HepG2 (cell line): ENCODE measurements around the gene IKZF3. TPM values are rescaled to one million over a fixed set of nuclear protein-coding genes. Genes with fewer than 3 reads are reported as not detected.

Experiments used
- HDAC2 ChIP-seq: sonication (generic); formaldehyde crosslinking; IDR thresholded peaks from 2 replicates; pipeline ENCODE4 v1.4.0; 2020; ENCODE audit warnings: missing genetic modification reagents
- ISX ChIP-seq: sonication (generic); formaldehyde crosslinking; conservative IDR thresholded peaks from 2 replicates; pipeline ENCODE4 v1.5.0; 2020; ENCODE audit warnings: missing genetic modification reagents
- RFXANK ChIP-seq: IDR thresholded peaks from 2 replicates; pipeline ENCODE4 v1.6.1; 2016
- STAG1 ChIP-seq: sonication (generic); formaldehyde crosslinking; IDR thresholded peaks from 2 replicates; pipeline ENCODE4 v1.4.0; 2020; ENCODE audit warnings: missing genetic modification reagents
- STAT5B ChIP-seq: sonication (generic); formaldehyde crosslinking; IDR thresholded peaks from 2 replicates; pipeline ENCODE4 v1.4.0; 2020; ENCODE audit warnings: missing genetic modification reagents
- WIZ ChIP-seq: sonication (generic); formaldehyde crosslinking; IDR thresholded peaks from 2 replicates; pipeline ENCODE4 v1.5.1; 2020; ENCODE audit warnings: mild to moderate bottlenecking, missing genetic modification reagents
- ZMYM4 ChIP-seq: sonication (generic); formaldehyde crosslinking; IDR thresholded peaks from 2 replicates; pipeline ENCODE4 v1.8.1; 2023; ENCODE audit warnings: mild to moderate bottlenecking, missing genetic modification reagents
- ZNF350 ChIP-seq: sonication (generic); formaldehyde crosslinking; IDR thresholded peaks from 2 replicates; pipeline ENCODE4 v1.4.0; 2020; ENCODE audit warnings: mild to moderate bottlenecking, low read depth, missing genetic modification reagents, borderline replicate concordance
- ZNF609 ChIP-seq: sonication (generic); formaldehyde crosslinking; IDR thresholded peaks from 2 replicates; pipeline ENCODE4 v1.4.0; 2020; ENCODE audit warnings: mild to moderate bottlenecking, missing genetic modification reagents, borderline replicate concordance
- ZSCAN31 ChIP-seq: sonication (generic); formaldehyde crosslinking; IDR thresholded peaks from 2 replicates; pipeline ENCODE4 v1.5.0; 2020; ENCODE audit warnings: low read depth, mild to moderate bottlenecking, missing genetic modification reagents
- polyA plus RNA-seq, 8 experiments: library from polyadenylated mRNA; depleted of rRNA in 3 of 8; stranded (reverse) in 7 of 8; unstranded in 1 of 8; fragments of >200 nt; fragmentation: Illumina TruSeq in 4 of 8; extraction: Trizol in 4 of 8; gene quantifications; 2 replicates each; pipeline versions ENCODE4 v1.2.1 to v1.2.3, GENCODE V29; 2011 to 2016; ENCODE audit warnings: low read depth in 4 of 8, missing spikeins in 1 of 8, mixed read lengths in 1 of 8; ENCODE audit not compliant: insufficient read depth in 1 of 8
- total RNA-seq, 5 experiments: library from RNA; depleted of rRNA; stranded (reverse); fragments of >200 nt; fragmentation: Illumina TruSeq; extraction: Trizol; gene quantifications; 2 replicates each; pipeline ENCODE4 v1.2.3, GENCODE V29; 2016; ENCODE audit warnings: low read depth in 1 of 5
- TF ChIP-seq, protein P1 (sequence below): sonication (generic); formaldehyde crosslinking; conservative IDR thresholded peaks from 2 replicates; pipeline ENCODE4 v1.8.0; 2022; ENCODE audit warnings: missing genetic modification reagents
- TF ChIP-seq, protein P2 (sequence below): sonication (generic); formaldehyde crosslinking; IDR thresholded peaks from 2 replicates; pipeline ENCODE4 v1.9.0; 2021; ENCODE audit warnings: missing genetic modification reagents, borderline replicate concordance
- TF ChIP-seq, protein P3 (sequence below): sonication (generic); formaldehyde crosslinking; IDR thresholded peaks from 2 replicates; pipeline ENCODE4 v1.5.0; 2020; ENCODE audit warnings: mild to moderate bottlenecking, missing genetic modification reagents, borderline replicate concordance
- TF ChIP-seq, protein P4 (sequence below): fragments of 450-650 bp; IDR thresholded peaks from 2 replicates; pipeline ENCODE4 v1.6.1; 2017; ENCODE audit warnings: mild to moderate bottlenecking

Gene IKZF3
- total and polyA plus RNA-seq, 2 of the 13 experiments (the other 11 are each of a cell fraction or from before 2014, with no cell fraction given), result not detected

- TF ChIP-seq, protein P1, sequence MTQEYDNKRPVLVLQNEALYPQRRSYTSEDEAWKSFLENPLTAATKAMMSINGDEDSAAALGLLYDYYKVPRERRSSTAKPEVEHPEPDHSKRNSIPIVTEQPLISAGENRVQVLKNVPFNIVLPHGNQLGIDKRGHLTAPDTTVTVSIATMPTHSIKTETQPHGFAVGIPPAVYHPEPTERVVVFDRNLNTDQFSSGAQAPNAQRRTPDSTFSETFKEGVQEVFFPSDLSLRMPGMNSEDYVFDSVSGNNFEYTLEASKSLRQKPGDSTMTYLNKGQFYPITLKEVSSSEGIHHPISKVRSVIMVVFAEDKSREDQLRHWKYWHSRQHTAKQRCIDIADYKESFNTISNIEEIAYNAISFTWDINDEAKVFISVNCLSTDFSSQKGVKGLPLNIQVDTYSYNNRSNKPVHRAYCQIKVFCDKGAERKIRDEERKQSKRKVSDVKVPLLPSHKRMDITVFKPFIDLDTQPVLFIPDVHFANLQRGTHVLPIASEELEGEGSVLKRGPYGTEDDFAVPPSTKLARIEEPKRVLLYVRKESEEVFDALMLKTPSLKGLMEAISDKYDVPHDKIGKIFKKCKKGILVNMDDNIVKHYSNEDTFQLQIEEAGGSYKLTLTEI (CRISPR knock-in tag), result no peak
- TF ChIP-seq ISX (CRISPR knock-in tag) (no peak), STAT5B (no peak), ZSCAN31 (CRISPR knock-in tag) (no peak; the same call in 1 of the 2 replicates), ZNF350 (CRISPR knock-in tag) (no peak), ZMYM4 (CRISPR knock-in tag) (no peak), RFXANK (CRISPR knock-in tag) (0 out of 2 replicates have a peak, but pooled peaks have one; percentile 14), WIZ (CRISPR knock-in tag) (no peak), STAG1 (CRISPR knock-in tag) (no peak; the same call in 1 of the 2 replicates), ZNF609 (CRISPR knock-in tag) (no peak), HDAC2 (CRISPR knock-in tag) (peak; percentile 59; the same call in 1 of the 2 replicates)
- TF ChIP-seq, protein P2, sequence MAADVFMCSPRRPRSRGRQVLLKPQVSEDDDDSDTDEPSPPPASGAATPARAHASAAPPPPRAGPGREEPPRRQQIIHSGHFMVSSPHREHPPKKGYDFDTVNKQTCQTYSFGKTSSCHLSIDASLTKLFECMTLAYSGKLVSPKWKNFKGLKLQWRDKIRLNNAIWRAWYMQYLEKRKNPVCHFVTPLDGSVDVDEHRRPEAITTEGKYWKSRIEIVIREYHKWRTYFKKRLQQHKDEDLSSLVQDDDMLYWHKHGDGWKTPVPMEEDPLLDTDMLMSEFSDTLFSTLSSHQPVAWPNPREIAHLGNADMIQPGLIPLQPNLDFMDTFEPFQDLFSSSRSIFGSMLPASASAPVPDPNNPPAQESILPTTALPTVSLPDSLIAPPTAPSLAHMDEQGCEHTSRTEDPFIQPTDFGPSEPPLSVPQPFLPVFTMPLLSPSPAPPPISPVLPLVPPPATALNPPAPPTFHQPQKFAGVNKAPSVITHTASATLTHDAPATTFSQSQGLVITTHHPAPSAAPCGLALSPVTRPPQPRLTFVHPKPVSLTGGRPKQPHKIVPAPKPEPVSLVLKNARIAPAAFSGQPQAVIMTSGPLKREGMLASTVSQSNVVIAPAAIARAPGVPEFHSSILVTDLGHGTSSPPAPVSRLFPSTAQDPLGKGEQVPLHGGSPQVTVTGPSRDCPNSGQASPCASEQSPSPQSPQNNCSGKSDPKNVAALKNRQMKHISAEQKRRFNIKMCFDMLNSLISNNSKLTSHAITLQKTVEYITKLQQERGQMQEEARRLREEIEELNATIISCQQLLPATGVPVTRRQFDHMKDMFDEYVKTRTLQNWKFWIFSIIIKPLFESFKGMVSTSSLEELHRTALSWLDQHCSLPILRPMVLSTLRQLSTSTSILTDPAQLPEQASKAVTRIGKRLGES (CRISPR knock-in tag), result no peak
- TF ChIP-seq, protein P3, sequence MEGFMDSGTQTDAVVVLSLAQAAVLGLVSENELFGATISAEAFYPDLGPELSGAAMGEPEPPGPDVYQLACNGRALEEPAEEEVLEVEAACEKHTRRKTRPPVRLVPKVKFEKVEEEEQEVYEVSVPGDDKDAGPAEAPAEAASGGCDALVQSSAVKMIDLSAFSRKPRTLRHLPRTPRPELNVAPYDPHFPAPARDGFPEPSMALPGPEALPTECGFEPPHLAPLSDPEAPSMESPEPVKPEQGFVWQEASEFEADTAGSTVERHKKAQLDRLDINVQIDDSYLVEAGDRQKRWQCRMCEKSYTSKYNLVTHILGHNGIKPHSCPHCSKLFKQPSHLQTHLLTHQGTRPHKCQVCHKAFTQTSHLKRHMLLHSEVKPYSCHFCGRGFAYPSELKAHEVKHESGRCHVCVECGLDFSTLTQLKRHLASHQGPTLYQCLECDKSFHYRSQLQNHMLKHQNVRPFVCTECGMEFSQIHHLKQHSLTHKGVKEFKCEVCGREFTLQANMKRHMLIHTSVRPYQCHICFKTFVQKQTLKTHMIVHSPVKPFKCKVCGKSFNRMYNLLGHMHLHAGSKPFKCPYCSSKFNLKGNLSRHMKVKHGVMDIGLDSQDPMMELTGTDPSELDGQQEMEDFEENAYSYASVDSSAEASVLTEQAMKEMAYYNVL (CRISPR knock-in tag), result no peak
- TF ChIP-seq, protein P4, sequence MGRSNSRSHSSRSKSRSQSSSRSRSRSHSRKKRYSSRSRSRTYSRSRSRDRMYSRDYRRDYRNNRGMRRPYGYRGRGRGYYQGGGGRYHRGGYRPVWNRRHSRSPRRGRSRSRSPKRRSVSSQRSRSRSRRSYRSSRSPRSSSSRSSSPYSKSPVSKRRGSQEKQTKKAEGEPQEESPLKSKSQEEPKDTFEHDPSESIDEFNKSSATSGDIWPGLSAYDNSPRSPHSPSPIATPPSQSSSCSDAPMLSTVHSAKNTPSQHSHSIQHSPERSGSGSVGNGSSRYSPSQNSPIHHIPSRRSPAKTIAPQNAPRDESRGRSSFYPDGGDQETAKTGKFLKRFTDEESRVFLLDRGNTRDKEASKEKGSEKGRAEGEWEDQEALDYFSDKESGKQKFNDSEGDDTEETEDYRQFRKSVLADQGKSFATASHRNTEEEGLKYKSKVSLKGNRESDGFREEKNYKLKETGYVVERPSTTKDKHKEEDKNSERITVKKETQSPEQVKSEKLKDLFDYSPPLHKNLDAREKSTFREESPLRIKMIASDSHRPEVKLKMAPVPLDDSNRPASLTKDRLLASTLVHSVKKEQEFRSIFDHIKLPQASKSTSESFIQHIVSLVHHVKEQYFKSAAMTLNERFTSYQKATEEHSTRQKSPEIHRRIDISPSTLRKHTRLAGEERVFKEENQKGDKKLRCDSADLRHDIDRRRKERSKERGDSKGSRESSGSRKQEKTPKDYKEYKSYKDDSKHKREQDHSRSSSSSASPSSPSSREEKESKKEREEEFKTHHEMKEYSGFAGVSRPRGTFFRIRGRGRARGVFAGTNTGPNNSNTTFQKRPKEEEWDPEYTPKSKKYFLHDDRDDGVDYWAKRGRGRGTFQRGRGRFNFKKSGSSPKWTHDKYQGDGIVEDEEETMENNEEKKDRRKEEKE, result no peak
These were observed 126.8 kb downstream of the IKZF3 start (continued) for GRCh38 chr17:39737206-39737759.
